Epithelial cell of alveolus of lung (primary cell): Measurements from ENCODE around the gene IL1RAPL2. TPM values are rescaled to one million over a fixed set of nuclear protein-coding genes. Genes with fewer than 3 reads are reported as not detected.

Experiments used
- total RNA-seq: library from RNA; depleted of rRNA; stranded (reverse); fragments of >200 nt; gene quantifications from 2 replicates; pipeline ENCODE4 v1.2.1, GENCODE V29; 2015

IL1RAPL2 gene
- 1.6 TPM in 1 of 2 replicates, not detected in the other for total RNA-seq

GRCh38 chrX:104565791-104566680, at the start of gene IL1RAPL2:
TSS of gene IL1RAPL2 (plus strand) at chrX:104566199.

GRCh38 chrX:105220636-105221035, 654.6 kb downstream of the IL1RAPL2 start, which contains the start of gene TEX13A:
TSS of gene TEX13A (minus strand) at chrX:105220694. CDS start at chrX:105220397, 297 bp downstream.

